ENCODE data around the gene PCNX1. TPM values are rescaled to one million over a fixed set of nuclear protein-coding genes. Genes with fewer than 3 reads are reported as not detected.

PCNX1 gene
- total and polyA plus RNA-seq, 2 donors (not counting 1 experiment from before 2014, with no cell fraction given): 17.0 to 84.5 TPM

- Histone ChIP-seq H3K9me3 (ENCODE audit: control extremely low read depth in 1 of 3, control insufficient read depth in 2 of 3, insufficient read depth in 1 of 3, low read length in 2 of 3) (no peaks in the 10 kb centered on the region), H3K27ac (ENCODE audit: low read length in 2 of 2) (no peak overlapping the region), H3K36me3 (replicated peaks in 1 of 2; ENCODE audit: control extremely low read depth in 1 of 2, control insufficient read depth in 1 of 2, extremely low read depth in 1 of 2, insufficient read depth in 2 of 2, low read length in 1 of 2) (no peaks in the 10 kb centered on the region), H4K20me1 (ENCODE audit: control insufficient read depth, insufficient read depth, low read length, poor library complexity, severe bottlenecking) (no peaks in the 10 kb centered on the region), H3K4me1 (ENCODE audit: control insufficient read depth in 2 of 2, insufficient read depth in 2 of 2, low read length in 2 of 2) (peaks cover 22 to 23% of the 10 kb centered on the region in 2 donors), H3K27me3 (replicated peaks in 1 of 4; ENCODE audit: control extremely low read depth in 1 of 4, control insufficient read depth in 3 of 4, insufficient read depth in 4 of 4, low read length in 3 of 4) (no peaks in the 10 kb centered on the region), H3K4me3 (ENCODE audit: control extremely low read depth in 1 of 5, extremely low read depth in 1 of 5, insufficient read depth in 1 of 5, low read depth in 2 of 5, low read length in 4 of 5) (no peak overlapping the region), H3K4me2 (replicated peaks; ENCODE audit: low read depth, low read length, poor library complexity, severe bottlenecking) (no peak overlapping the region), H3K9ac (ENCODE audit: low read length) (no peak overlapping the region), H3K79me2 (ENCODE audit: control insufficient read depth, insufficient read depth, low read length) (no peaks in the 10 kb centered on the region), H2AFZ (ENCODE audit: insufficient read depth, low read depth, low read length, poor library complexity, severe bottlenecking) (no peak overlapping the region)
- H3K4me3 Mint-ChIP-seq: no peak overlapping the region
- ATAC-seq (ENCODE audit: low read depth): no peak
- peaks cover 6% of the 10 kb centered on the region for H3K27me3 Mint-ChIP-seq
- ChIA-PET CTCF (no interaction called here), POLR2A (no interaction called here)
- no peak for DNase-seq
- intact Hi-C loops (cut with micrococcal nuclease): no loop called here
- WGBS (ENCODE audit: insufficient coverage): 97% methylated on average over 3 of the region's 5 CpGs
- TF ChIP-seq CTCF (IDR thresholded peaks at IDR 0.05) (no peak), EZH2 (IDR thresholded peaks at IDR 0.05; ENCODE audit: borderline replicate concordance, insufficient read depth, low read depth, low read length, poor library complexity, severe bottlenecking) (no peak)
- no peak overlapping the region for H3K27ac Mint-ChIP-seq
- H3K9me3 Mint-ChIP-seq (ENCODE audit: insufficient read depth): no peaks in the 10 kb centered on the region
- peaks cover 22% of the 10 kb centered on the region for H3K4me1 Mint-ChIP-seq
Observed at GRCh38 chr14:70889555-70889954, 17.7 kb upstream of the PCNX1 start.

- Histone ChIP-seq H3K36me3 (replicated peaks in 1 of 2; ENCODE audit: control extremely low read depth in 1 of 2, control insufficient read depth in 1 of 2, extremely low read depth in 1 of 2, insufficient read depth in 2 of 2, low read length in 1 of 2) (no peaks in the 10 kb centered on the region), H4K20me1 (ENCODE audit: control insufficient read depth, insufficient read depth, low read length, poor library complexity, severe bottlenecking) (no peaks in the 10 kb centered on the region), H3K9me3 (ENCODE audit: control extremely low read depth in 1 of 3, control insufficient read depth in 2 of 3, insufficient read depth in 1 of 3, low read length in 2 of 3) (no peaks in the 10 kb centered on the region), H2AFZ (ENCODE audit: insufficient read depth, low read depth, low read length, poor library complexity, severe bottlenecking) (no peak overlapping the region), H3K27ac (ENCODE audit: low read length in 2 of 2) (no peak overlapping the region), H3K4me1 (ENCODE audit: control insufficient read depth in 2 of 2, insufficient read depth in 2 of 2, low read length in 2 of 2) (peaks cover 20 to 21% of the 10 kb centered on the region in 2 donors), H3K9ac (ENCODE audit: low read length) (no peak overlapping the region), H3K4me3 (ENCODE audit: control extremely low read depth in 1 of 5, extremely low read depth in 1 of 5, insufficient read depth in 1 of 5, low read depth in 2 of 5, low read length in 4 of 5) (no peak overlapping the region), H3K79me2 (ENCODE audit: control insufficient read depth, insufficient read depth, low read length) (no peaks in the 10 kb centered on the region), H3K4me2 (replicated peaks; ENCODE audit: low read depth, low read length, poor library complexity, severe bottlenecking) (no peak overlapping the region), H3K27me3 (replicated peaks in 1 of 4; ENCODE audit: control extremely low read depth in 1 of 4, control insufficient read depth in 3 of 4, insufficient read depth in 4 of 4, low read length in 3 of 4) (no peaks in the 10 kb centered on the region)
- ChIA-PET POLR2A (no interaction called here), CTCF (no interaction called here)
- no peak for TF ChIP-seq CTCF (IDR thresholded peaks at IDR 0.05)
- TF ChIP-seq EZH2 (IDR thresholded peaks at IDR 0.05; ENCODE audit: borderline replicate concordance, insufficient read depth, low read depth, low read length, poor library complexity, severe bottlenecking): no peak
- intact Hi-C loops (cut with micrococcal nuclease): no loop called here
- Mint-ChIP-seq H3K9me3 (ENCODE audit: insufficient read depth) (no peaks in the 10 kb centered on the region), H3K4me3 (no peak overlapping the region), H3K27ac (no peak overlapping the region), H3K4me1 (peaks cover 21% of the 10 kb centered on the region), H3K27me3 (peaks cover 9% of the 10 kb centered on the region)
- no peak for DNase-seq
- WGBS (ENCODE audit: insufficient coverage): no CpG with 5 or more reads among the region's 5 CpGs
- no peak for ATAC-seq (ENCODE audit: low read depth)
Observed at GRCh38 chr14:70890826-70891659, 16.2 kb upstream of the PCNX1 start.
